Measurements from ENCODE around the gene ORMDL2. TPM values are rescaled to one million over a fixed set of nuclear protein-coding genes. Genes with fewer than 3 reads are reported as not detected.

ORMDL2 gene
- total and polyA plus RNA-seq, 2 experiments from 2014 or later = 18.0 to 55.1 TPM

GRCh38 chr12:55840581-55841351, 22.9 kb downstream of the ORMDL2 start:
- Histone ChIP-seq H3K4me3 (no peak overlapping the region), H3F3A (replicated peaks; ENCODE audit: low read depth) (0 out of 2 replicates have a peak, but pooled peaks cover 3% of the 10 kb centered on the region), H3K4me2 (no peak overlapping the region), H3K36me3 (ENCODE audit: insufficient read depth) (no peaks in the 10 kb centered on the region), H3K27ac (ENCODE audit: low read depth) (no peak overlapping the region), H3K27me3 (ENCODE audit: insufficient read depth) (no peaks in the 10 kb centered on the region), H3K4me1 (ENCODE audit: insufficient read depth) (peaks cover 4% of the 10 kb centered on the region; the same call in 1 of the 2 replicates), H2AFZ (no peak overlapping the region), H3K9me2 (ENCODE audit: insufficient read depth) (peaks cover 4% of the 10 kb centered on the region; the same call in 1 of the 2 replicates), H4K20me1 (replicated peaks; ENCODE audit: insufficient read depth) (no peaks in the 10 kb centered on the region), H3K79me2 (replicated peaks; ENCODE audit: insufficient read depth) (no peaks in the 10 kb centered on the region)
- H3K27ac Mint-ChIP-seq = no peak overlapping the region
- no peak overlapping the region for H3K4me3 Mint-ChIP-seq
- no peak for TF ChIP-seq POLR2AphosphoS5 (IDR thresholded peaks at IDR 0.05; ENCODE audit: low read depth)
- no peak for TF ChIP-seq ZNF331 (CRISPR knock-in tag; IDR thresholded peaks at IDR 0.05; ENCODE audit: low read depth)
- TF ChIP-seq EZH2phosphoT487 (IDR thresholded peaks at IDR 0.05; ENCODE audit: unreplicated experiment) = no peak
- TF ChIP-seq ZNF114 (CRISPR knock-in tag; IDR thresholded peaks at IDR 0.05) = no peak
- DNase-seq (ENCODE audit: low spot score) (no peak), ATAC-seq (no peak)
- H3K27me3 Mint-ChIP-seq (ENCODE audit: insufficient read depth, low read depth, poor library complexity) = peaks cover 14% of the 10 kb centered on the region
- peaks cover 26% of the 10 kb centered on the region for H3K4me1 Mint-ChIP-seq
- no peaks in the 10 kb centered on the region for H3K9me3 Mint-ChIP-seq
- H3K36me3 Mint-ChIP-seq (ENCODE audit: low read depth) = no peaks in the 10 kb centered on the region; the same call in 1 of the 3 replicates

DNA sequence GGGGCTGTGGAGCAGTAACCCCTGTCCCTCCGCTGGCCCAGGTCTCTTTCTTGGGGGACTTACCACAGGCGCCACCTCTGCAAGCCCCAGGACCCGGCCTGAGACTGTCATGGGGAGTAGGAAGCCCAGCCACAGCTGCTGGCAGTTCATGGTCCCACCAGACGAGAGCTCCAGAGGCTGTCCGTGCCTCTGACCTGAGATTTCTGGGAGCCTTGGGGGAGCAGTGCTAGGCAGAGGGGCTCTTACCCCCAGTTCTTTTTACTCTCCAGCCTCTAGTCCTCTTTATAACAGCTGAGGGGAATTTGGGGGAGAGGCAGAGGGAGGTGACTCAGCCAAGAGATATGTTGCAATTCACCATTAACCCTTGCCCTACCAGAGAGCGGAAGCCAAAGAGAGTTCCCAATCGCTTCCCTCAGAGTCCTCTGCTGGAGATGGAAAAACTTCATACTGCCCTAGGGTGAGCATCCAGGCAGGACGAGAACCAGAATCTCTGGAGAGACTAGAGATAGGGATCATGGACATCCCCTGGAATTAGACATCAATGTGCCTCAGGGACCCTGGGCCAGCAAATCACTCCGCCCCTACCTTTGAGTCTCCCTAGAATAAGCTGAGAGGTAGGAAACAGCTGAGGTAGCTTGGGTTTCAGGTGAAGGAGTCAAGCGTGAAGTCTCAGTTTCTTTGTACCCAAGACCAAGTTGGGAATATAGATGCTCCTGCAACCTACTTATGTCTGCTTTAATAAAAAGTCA, 25.0 kb downstream of the ORMDL2 start, which contains the start of gene MMP19:
Gene MMP19, minus strand, starts transcription at position 256 of the 749 bp plus-strand sequence. Its CDS starts 106 bp downstream, at position 150.
- ATAC-seq (peak; percentile 78), DNase-seq (ENCODE audit: low spot score) (peak; percentile 74)
- no peaks in the 10 kb centered on the region for H3K79me2 ChIP-seq (replicated peaks; ENCODE audit: insufficient read depth)
- Mint-ChIP-seq H3K4me1 (peaks cover 32% of the 10 kb centered on the region), H3K27me3 (ENCODE audit: insufficient read depth, low read depth, poor library complexity) (peaks cover 14% of the 10 kb centered on the region), H3K9me3 (no peaks in the 10 kb centered on the region), H3K4me3 (peak within 1 kb of the TSS; percentile 61), H3K36me3 (ENCODE audit: low read depth) (no peaks in the 10 kb centered on the region; the same call in 2 of the 3 replicates), H3K27ac (peak within 1 kb of the TSS; percentile 16)
- peaks cover 4% of the 10 kb centered on the region; the same call in 1 of the 2 replicates for H3K9me2 ChIP-seq (ENCODE audit: insufficient read depth)
- H3F3A ChIP-seq (replicated peaks; ENCODE audit: low read depth) = 0 out of 2 replicates have a peak, but pooled peaks cover 3% of the 10 kb centered on the region
- no peaks in the 10 kb centered on the region for H3K27me3 ChIP-seq (ENCODE audit: insufficient read depth)
- H3K4me3 ChIP-seq = peak within 1 kb of the TSS; percentile 44; the same call in 1 of the 2 replicates
- peak within 1 kb of the TSS; percentile 75 for H3K4me2 ChIP-seq
- H3K27ac ChIP-seq (ENCODE audit: low read depth) = no peak within 1 kb of the TSS
- peak within 1 kb of the TSS; percentile 76 for H2AFZ ChIP-seq
- H3K4me1 ChIP-seq (ENCODE audit: insufficient read depth) = peaks cover 8% of the 10 kb centered on the region; the same call in 1 of the 2 replicates
- no peaks in the 10 kb centered on the region for H3K36me3 ChIP-seq (ENCODE audit: insufficient read depth)
- H4K20me1 ChIP-seq (replicated peaks; ENCODE audit: insufficient read depth) = no peaks in the 10 kb centered on the region
- TF ChIP-seq EZH2 (IDR thresholded peaks at IDR 0.05; ENCODE audit: low read depth, unreplicated experiment) (no peak), ZNF462 (CRISPR knock-in tag; IDR thresholded peaks at IDR 0.05) (no peak; the same call in 1 of the 2 replicates), ZNF114 (CRISPR knock-in tag; IDR thresholded peaks at IDR 0.05) (no peak), ZNF331 (CRISPR knock-in tag; IDR thresholded peaks at IDR 0.05; ENCODE audit: low read depth) (no peak), POLR2AphosphoS5 (IDR thresholded peaks at IDR 0.05; ENCODE audit: low read depth) (no peak), NANOG (IDR thresholded peaks at IDR 0.05; ENCODE audit: borderline replicate concordance) (no peak), STAT1 (IDR thresholded peaks at IDR 0.05; ENCODE audit: unreplicated experiment) (no peak)
- TF ChIP-seq, protein P1, sequence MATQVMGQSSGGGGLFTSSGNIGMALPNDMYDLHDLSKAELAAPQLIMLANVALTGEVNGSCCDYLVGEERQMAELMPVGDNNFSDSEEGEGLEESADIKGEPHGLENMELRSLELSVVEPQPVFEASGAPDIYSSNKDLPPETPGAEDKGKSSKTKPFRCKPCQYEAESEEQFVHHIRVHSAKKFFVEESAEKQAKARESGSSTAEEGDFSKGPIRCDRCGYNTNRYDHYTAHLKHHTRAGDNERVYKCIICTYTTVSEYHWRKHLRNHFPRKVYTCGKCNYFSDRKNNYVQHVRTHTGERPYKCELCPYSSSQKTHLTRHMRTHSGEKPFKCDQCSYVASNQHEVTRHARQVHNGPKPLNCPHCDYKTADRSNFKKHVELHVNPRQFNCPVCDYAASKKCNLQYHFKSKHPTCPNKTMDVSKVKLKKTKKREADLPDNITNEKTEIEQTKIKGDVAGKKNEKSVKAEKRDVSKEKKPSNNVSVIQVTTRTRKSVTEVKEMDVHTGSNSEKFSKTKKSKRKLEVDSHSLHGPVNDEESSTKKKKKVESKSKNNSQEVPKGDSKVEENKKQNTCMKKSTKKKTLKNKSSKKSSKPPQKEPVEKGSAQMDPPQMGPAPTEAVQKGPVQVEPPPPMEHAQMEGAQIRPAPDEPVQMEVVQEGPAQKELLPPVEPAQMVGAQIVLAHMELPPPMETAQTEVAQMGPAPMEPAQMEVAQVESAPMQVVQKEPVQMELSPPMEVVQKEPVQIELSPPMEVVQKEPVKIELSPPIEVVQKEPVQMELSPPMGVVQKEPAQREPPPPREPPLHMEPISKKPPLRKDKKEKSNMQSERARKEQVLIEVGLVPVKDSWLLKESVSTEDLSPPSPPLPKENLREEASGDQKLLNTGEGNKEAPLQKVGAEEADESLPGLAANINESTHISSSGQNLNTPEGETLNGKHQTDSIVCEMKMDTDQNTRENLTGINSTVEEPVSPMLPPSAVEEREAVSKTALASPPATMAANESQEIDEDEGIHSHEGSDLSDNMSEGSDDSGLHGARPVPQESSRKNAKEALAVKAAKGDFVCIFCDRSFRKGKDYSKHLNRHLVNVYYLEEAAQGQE (IDR thresholded peaks at IDR 0.05; ENCODE audit: unreplicated experiment) = no peak
